GM21529 (cell line): ENCODE measurements around the gene CLTC.

ENCODE experiments used
- ATAC-seq: cut with Tn5 transposase; IDR thresholded peaks from one replicate; pipeline ENCODE4 v1.9.1; 2021; ENCODE audit not compliant: unreplicated experiment

Gene CLTC

GRCh38 chr17:59678918-59679317, 59.2 kb downstream of the CLTC start:
- ATAC-seq: no peak

- ATAC-seq: no peak
Observed at GRCh38 chr17:59680314-59680713, 60.6 kb downstream of the CLTC start.

DNA sequence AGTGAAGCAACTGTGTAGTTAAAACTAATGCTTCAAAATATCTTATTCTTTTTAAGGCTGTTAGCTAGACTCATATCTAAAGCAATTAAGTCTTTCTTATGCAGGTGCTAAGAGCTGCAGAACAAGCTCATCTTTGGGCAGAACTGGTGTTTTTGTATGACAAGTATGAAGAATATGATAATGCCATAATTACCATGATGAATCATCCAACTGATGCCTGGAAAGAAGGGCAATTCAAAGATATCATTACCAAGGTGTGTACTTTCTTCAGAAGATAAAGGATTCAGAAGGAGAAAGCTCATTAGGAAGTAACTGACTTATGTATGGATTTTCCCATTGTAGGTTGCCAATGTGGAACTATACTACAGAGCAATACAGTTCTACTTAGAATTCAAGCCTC, 63.6 kb downstream of the CLTC start:
- ATAC-seq: no peak

GRCh38 chr17:59684967-59685366, 65.3 kb downstream of the CLTC start:
- no peak for ATAC-seq

DNA sequence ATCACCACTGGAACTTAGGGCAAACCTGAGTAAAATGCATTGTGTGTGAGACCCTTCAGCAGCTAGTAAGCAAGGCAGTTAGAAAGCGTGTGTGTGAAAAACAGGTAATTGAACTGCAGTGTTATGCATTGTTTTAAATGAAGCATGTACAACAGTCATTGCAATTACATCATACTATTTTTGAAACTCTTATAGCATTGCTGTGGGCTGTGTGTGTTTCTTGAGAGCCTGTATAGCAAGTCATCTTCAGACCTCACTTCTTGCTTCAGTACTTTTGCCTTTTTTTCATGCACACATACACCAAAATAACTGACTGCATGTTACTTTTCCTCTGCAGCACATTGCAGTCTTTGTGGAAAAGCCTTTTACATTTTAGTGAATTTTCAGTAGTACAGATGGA, 68.3 kb downstream of the CLTC start:
- ATAC-seq: no peak

- no peak for ATAC-seq
Observed at GRCh38 chr17:59688496-59688895, 68.8 kb downstream of the CLTC start.

- no peak for ATAC-seq
Observed at GRCh38 chr17:59693582-59693981, 73.9 kb downstream of the CLTC start.

DNA sequence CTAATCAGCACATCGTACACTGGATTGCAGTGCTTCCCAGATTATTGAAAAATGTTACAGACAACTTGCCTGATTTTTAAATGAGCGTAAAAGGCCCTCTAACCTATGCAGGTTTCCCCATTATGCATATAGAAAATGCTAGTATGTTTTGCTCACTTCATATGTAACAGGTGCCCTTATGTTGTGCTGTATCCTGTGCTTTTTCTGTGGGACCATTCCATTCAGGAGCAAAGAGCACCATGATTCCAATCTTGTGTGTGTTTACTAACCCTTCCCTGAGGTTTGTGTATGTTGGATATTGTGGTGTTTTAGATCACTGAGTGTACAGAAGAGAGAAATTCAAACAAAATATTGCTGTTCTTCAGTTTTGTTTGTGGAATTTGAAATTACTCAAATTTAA, 74.6 kb downstream of the CLTC start:
- ATAC-seq: no peak

- ATAC-seq: no peak
Observed at GRCh38 chr17:59695945-59696681, 76.4 kb downstream of the CLTC start.

GRCh38 chr17:59696682-59697277, 77.1 kb downstream of the CLTC start:
- no peak for ATAC-seq

DNA sequence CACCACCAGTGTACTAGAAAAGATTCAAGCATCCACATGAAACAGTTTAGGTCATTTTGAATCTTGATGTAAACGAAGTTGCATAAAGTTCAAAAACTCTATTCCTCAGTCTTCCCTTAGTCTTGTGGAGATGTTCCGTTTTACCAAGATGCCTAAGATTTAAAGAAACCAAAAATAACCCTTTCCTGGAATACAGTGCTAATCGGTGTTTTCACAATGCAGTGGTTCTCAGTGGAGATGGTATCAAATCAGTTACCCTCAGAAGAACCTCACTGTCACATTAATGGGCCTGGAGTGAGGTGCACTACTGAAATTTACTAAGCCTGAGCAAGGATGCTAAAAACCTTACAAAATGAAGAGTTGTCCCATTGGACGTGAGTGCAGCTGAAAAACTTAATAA, 78.4 kb downstream of the CLTC start:
- no peak for ATAC-seq

DNA sequence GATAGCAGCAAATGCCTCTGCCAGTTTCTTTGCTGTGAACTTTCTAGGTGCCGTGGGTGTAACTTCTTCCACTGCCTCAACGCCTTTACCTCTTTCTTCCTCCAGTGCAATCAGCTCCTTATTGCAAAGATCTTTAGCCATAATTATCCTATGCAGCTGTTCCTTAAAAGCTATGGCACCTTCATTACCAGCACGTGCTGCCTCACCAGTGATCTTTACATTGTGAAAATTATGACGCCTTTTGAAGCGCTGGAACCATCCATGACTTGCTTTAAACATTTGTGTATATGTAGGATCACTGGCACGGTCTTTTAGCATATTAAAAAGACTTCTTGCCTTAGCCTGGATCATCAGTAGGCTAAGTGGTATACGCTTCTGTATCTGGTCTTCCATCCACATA, 79.5 kb downstream of the CLTC start:
- ATAC-seq: no peak

- no peak for ATAC-seq
Observed at GRCh38 chr17:59699786-59700185, 80.1 kb downstream of the CLTC start.

DNA sequence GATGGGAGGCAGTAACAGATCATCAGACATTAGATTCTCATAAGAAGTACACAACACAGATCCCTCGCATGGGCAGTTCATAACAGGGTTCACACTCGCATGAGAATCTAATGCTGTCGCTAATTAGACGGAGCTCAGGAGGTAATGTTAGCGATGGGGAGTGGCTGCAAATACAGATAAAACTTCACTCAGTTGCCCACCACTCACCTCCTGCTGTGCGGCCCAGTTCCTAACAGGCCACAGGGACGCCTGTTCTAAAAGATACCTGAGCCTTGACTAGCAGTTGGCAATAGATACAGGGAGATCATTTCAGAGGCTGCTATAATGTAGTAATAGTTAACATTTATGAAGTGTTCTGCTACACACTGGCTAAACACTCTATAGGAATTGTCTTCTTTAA, 82.6 kb downstream of the CLTC start:
- ATAC-seq: no peak

- peak; percentile 97 for ATAC-seq
Observed at GRCh38 chr17:59707149-59707970, 87.7 kb downstream of the CLTC start, which contains the start of the genes PTRH2 and VMP1. Gene PTRH2, minus strand, starts transcription at chr17:59707430. Its CDS starts 9,452 bp downstream, at chr17:59697978. Gene VMP1, plus strand, starts transcription at chr17:59707654. Its CDS starts 23,793 bp downstream, at chr17:59731447.

- ATAC-seq: no peak
Observed at GRCh38 chr17:59707971-59708430, 88.3 kb downstream of the CLTC start.

- ATAC-seq: no peak
Observed at GRCh38 chr17:59711936-59712335, 92.2 kb downstream of the CLTC start.

GRCh38 chr17:59712862-59713261, 93.2 kb downstream of the CLTC start:
- no peak for ATAC-seq

GRCh38 chr17:59714255-59714654, 94.6 kb downstream of the CLTC start:
- no peak for ATAC-seq

- ATAC-seq: no peak
Observed at GRCh38 chr17:59716427-59716826, 96.7 kb downstream of the CLTC start.

DNA sequence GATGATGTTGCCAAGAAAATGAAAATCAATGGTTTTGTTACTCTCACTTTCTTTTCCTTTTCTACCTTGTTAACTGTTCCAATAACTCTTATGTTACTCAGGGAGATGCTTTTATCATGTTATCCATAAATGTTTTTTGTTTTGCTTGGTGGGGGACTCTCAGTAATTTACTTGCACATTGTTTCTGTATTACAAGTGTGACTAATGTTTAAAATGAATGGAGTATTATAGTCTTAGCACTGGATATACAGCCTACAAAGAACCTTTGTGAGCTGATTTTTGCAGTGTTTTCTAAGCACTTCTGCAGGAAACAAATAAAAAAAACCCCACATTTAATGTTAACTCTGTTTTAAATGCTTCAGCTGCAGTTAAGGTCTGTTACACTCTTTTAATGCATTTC, 99.8 kb downstream of the CLTC start:
- ATAC-seq: no peak

GRCh38 chr17:59722623-59723022, 102.9 kb downstream of the CLTC start:
- ATAC-seq: no peak
